BJ (cell line): ENCODE results near the gene CACNA2D2. TPM values are rescaled to one million over a fixed set of nuclear protein-coding genes. Genes with fewer than 3 reads are reported as not detected.

Source experiments
- CTCF ChIA-PET: fragments of 350-600 bp; formaldehyde crosslinking; extraction: SDS; loops from one replicate; lab custom pipeline; 2021; ENCODE audit warnings: antibody characterized with exemption, inconsistent platforms; lab: Yijun Ruan, JAX
- POLR2A ChIA-PET: fragments of 300-600 bp; sonication (Branson Sonifier 250); formaldehyde crosslinking; extraction: SDS; loops from one replicate; lab custom pipeline; 2021; ENCODE audit warnings: antibody characterized with exemption; lab: Charles Lee
- DNase-seq: peaks from one replicate; pipeline ENCODE4 v3.0.0-alpha.2; 2011; ENCODE audit warnings: low read depth
- H3K27me3 ChIP-seq: 2 replicates; pipeline ENCODE4 v1.6.0; 2011; ENCODE audit warnings: low read length; ENCODE audit not compliant: control insufficient read depth, insufficient read depth
- H3K36me3 ChIP-seq: 2 replicates; pipeline ENCODE4 v1.5.1; 2011; ENCODE audit warnings: low read length; ENCODE audit not compliant: control insufficient read depth, insufficient read depth
- H3K4me3 ChIP-seq: 2 replicates; pipeline ENCODE4 v1.5.1; 2011; ENCODE audit warnings: low read depth, mild to moderate bottlenecking, control low read depth, low read length
- polyA plus RNA-seq: library from polyadenylated mRNA; depleted of rRNA; stranded (reverse); fragments of >200 nt; gene quantifications from 2 replicates; pipeline ENCODE4 v1.2.3, GENCODE V29; 2011
- TF ChIP-seq, protein P1 (sequence below): IDR thresholded peaks from 2 replicates; pipeline ENCODE4 v1.5.1; 2011; ENCODE audit warnings: low read depth, mild to moderate bottlenecking, control low read depth, inconsistent platforms, low read length, moderate library complexity; ENCODE audit not compliant: insufficient read depth

Gene CACNA2D2
- polyA plus RNA-seq, 1 experiment = 0.11 TPM

DNA sequence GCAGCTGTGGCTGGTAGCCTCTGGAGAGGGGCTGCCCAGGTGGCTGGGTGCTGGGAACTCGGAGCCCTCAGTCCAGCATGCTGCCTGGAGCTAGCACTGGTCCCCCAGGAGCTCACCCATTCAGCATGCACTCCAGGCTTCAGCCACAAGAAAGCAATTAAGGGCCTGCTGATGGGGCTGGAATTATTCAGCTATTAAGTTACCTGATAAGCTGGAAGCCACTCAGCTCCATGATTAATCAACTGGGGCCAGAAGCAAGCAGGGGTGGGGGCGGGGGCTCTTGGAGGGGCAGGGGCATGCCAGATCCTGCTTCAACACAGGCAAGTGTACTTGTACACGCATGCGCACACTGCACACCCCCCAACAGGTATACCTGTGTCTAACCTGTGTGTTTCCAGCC lies 122.1 kb downstream of the CACNA2D2 start:
- TF ChIP-seq, protein P1, sequence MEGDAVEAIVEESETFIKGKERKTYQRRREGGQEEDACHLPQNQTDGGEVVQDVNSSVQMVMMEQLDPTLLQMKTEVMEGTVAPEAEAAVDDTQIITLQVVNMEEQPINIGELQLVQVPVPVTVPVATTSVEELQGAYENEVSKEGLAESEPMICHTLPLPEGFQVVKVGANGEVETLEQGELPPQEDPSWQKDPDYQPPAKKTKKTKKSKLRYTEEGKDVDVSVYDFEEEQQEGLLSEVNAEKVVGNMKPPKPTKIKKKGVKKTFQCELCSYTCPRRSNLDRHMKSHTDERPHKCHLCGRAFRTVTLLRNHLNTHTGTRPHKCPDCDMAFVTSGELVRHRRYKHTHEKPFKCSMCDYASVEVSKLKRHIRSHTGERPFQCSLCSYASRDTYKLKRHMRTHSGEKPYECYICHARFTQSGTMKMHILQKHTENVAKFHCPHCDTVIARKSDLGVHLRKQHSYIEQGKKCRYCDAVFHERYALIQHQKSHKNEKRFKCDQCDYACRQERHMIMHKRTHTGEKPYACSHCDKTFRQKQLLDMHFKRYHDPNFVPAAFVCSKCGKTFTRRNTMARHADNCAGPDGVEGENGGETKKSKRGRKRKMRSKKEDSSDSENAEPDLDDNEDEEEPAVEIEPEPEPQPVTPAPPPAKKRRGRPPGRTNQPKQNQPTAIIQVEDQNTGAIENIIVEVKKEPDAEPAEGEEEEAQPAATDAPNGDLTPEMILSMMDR = no peak
- Histone ChIP-seq H3K4me3 (no peak overlapping the region), H3K27me3 (peaks cover 5% of the 10 kb centered on the region; the same call in 1 of the 2 replicates), H3K36me3 (no peaks in the 10 kb centered on the region)
- POLR2A ChIA-PET = interaction anchor here (0.6 kb wide), 1 partner anchor 22 kb away, joined by 4 read pairs; no protein-coding TSS in a partner anchor
- no peak for DNase-seq
- CTCF ChIA-PET = interaction anchor here (1.0 kb wide), 1 partner anchor 161 kb away, joined by 3 read pairs; no protein-coding TSS in a partner anchor

DNA sequence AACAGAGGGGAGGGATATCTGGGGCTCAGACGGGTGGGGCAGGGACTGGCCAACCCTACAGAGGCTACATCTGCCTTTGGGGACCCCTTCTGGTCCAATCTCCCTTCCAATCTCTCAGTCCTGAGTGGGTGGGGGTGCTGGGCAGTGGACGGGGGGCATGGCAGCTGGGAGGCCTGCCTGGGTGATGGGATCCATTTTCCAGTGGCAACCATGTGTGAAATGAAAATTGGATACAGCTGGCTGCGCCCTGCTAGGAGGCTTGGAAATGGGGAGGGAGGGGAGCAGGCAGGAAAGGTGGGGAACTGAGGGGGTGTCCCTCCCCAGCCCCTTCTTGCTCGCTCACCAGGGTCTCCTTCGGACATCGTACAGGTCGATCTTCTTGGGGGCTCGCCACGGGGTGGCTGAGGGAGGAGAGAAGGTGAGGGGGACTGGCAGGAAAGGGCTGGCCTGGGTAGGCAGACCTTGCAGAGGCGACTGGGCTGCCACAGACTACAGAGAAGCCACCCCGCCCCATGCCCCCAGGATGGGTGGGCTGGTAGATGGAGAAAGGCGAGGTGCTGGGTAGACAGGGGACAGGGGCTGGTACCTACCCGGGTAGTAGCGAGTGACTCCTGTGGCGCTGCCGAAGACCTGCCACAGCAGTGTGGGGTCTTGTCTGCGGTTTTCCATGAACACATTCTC lies 122.9 kb downstream of the CACNA2D2 start:
- no peaks in the 10 kb centered on the region for H3K36me3 ChIP-seq
- DNase-seq = no peak
- CTCF ChIA-PET = interaction anchor here (1.0 kb wide), 1 partner anchor 162 kb away, joined by 3 read pairs; no protein-coding TSS in a partner anchor
- 0 out of 2 replicates have a peak, but pooled peaks cover 5% of the 10 kb centered on the region for H3K27me3 ChIP-seq
- POLR2A ChIA-PET = no interaction called here
- TF ChIP-seq, protein P1 = no peak
- no peak overlapping the region for H3K4me3 ChIP-seq

DNA sequence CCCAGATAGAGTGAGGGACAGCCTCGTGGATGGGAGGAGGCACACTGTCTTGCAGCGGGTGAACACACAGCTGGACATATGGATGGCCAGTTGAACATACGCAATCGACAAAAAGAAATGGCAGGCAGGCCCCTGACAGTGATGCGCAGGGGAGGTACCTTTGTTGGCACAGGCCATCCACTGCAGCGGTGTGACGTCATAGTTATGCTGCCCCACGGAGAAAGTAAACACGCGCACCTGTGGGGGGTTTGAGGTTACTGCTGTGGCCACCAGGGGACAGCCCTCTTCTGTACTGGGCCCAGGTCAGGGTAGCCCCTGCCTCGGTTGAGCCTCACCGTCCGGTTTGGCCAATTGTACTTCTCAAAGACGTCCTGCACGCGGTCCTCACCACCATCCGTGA lies 124.7 kb downstream of the CACNA2D2 start:
- TF ChIP-seq, protein P1 = no peak
- no peaks in the 10 kb centered on the region for H3K36me3 ChIP-seq
- ChIA-PET POLR2A (no interaction called here), CTCF (no interaction called here)
- H3K27me3 ChIP-seq = 0 out of 2 replicates have a peak, but pooled peaks cover 2% of the 10 kb centered on the region
- DNase-seq = no peak
- no peak overlapping the region for H3K4me3 ChIP-seq

DNA sequence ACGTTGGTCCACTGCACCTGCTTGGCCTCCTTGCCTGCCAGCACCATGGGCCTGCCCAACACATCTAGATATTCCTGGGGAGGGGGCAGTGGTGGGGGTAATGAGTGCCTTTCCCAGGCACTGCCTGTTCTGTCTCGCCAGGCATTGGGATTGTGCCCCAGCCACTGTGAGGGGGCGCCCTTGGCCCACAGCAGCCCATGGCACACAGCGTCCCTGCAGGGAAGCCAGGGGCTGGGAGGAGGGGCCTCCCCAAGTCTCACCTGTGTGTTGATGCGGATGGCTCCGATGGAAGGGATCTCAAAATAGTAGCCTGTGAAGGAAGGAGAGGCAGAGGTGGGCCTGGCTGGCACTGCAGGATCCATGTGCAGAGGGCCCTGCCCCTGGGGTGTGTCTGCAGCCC lies 125.4 kb downstream of the CACNA2D2 start:
- no peak overlapping the region for H3K4me3 ChIP-seq
- no peaks in the 10 kb centered on the region for H3K27me3 ChIP-seq
- DNase-seq = no peak
- POLR2A ChIA-PET = no interaction called here
- TF ChIP-seq, protein P1 = no peak
- CTCF ChIA-PET = no interaction called here
- H3K36me3 ChIP-seq = no peaks in the 10 kb centered on the region

DNA sequence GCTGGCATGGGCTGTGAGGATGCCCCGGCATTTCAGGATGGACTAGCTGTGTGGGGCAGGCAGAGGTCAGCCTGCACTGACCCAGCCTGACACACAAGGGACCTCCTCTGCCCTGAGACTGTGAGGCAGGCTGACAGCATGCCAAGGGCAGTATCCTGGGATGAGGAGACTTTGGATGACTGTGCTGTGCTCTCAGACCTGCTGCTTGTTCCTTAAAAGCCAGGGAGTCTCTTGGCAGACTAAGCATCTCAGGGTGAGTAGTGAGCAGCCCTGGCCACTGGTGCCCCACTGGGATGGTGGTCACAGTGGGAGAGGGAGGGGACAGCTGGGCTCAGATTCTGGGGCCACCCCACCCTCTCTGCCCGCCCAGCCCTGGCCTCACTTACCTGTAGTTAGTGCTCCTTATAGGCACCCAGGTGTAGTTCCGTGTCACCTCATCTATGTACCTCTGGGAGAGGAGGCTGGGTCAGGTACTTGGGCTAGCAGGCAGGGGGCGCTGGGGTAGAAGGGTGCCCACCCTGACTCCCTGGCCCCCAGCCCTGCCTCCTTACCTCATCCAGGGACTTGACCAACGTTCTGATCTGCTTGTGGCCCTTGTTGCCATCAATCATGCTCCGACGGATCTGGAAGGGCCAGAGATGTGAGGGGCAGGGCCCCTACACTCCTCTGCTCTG lies 128.0 kb downstream of the CACNA2D2 start:
- no peak overlapping the region for H3K4me3 ChIP-seq
- CTCF ChIA-PET = interaction anchor here (1.9 kb wide), 1 partner anchor 10 kb away, joined by 5 read pairs; no protein-coding TSS in a partner anchor
- POLR2A ChIA-PET = no interaction called here
- H3K27me3 ChIP-seq = no peaks in the 10 kb centered on the region
- DNase-seq = no peak
- no peaks in the 10 kb centered on the region for H3K36me3 ChIP-seq
- TF ChIP-seq, protein P1 = no peak
